ENCODE results near the gene CHST11.
A peak's percentile ranks its signal among the peaks of the same experiment; 100 is the strongest.

The CHST11 gene

DNA sequence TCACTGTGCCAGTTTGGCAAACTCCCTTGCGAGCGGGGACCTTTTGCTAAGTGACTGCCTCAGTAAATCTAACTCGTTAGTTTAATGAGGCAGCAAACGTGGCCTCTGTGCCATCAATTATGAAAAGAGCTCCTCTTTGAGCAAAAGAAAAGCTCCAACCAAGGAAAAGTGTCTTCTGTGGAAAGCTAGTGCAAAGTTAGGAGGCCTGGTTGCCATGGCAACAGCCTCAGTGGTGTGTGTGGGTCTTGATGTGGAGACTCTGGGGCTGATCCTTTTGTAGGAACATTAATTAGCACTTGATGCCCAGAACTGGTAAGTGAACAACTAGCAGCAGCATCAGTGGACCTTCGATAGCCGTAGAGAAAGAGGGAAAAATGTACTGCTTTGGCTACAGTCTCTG, 145.7 kb downstream of the CHST11 start:
- Histone ChIP-seq H3K27me3 (ENCODE audit: control insufficient read depth, low read length) (no peaks in the 10 kb centered on the region), H3K4me3 (ENCODE audit: low read length) (no peak overlapping the region), H3K9me3 (ENCODE audit: control insufficient read depth, insufficient read depth, low read length) (no peaks in the 10 kb centered on the region), H3K4me2 (ENCODE audit: low read length) (no peak overlapping the region), H3F3A (ENCODE audit: control insufficient read depth, insufficient read depth) (no peaks in the 10 kb centered on the region; the same call in 1 of the 2 replicates), H3K4me1 (ENCODE audit: control insufficient read depth, low read length) (peaks cover 30% of the 10 kb centered on the region), H3K27ac (ENCODE audit: low read depth, low read length) (no peak overlapping the region), H3K79me2 (ENCODE audit: control insufficient read depth, low read length) (no peaks in the 10 kb centered on the region), H3K36me3 (ENCODE audit: control insufficient read depth, low read length) (no peaks in the 10 kb centered on the region), H4K20me1 (ENCODE audit: control insufficient read depth, insufficient read depth, low read depth, low read length) (no peaks in the 10 kb centered on the region), H3K9me2 (replicated peaks; ENCODE audit: control insufficient read depth, low read length) (no peaks in the 10 kb centered on the region)
- TF ChIP-seq EZH2phosphoT487 (IDR thresholded peaks at IDR 0.05; ENCODE audit: borderline replicate concordance, low read length): no peak
- TF ChIP-seq, protein P1, sequence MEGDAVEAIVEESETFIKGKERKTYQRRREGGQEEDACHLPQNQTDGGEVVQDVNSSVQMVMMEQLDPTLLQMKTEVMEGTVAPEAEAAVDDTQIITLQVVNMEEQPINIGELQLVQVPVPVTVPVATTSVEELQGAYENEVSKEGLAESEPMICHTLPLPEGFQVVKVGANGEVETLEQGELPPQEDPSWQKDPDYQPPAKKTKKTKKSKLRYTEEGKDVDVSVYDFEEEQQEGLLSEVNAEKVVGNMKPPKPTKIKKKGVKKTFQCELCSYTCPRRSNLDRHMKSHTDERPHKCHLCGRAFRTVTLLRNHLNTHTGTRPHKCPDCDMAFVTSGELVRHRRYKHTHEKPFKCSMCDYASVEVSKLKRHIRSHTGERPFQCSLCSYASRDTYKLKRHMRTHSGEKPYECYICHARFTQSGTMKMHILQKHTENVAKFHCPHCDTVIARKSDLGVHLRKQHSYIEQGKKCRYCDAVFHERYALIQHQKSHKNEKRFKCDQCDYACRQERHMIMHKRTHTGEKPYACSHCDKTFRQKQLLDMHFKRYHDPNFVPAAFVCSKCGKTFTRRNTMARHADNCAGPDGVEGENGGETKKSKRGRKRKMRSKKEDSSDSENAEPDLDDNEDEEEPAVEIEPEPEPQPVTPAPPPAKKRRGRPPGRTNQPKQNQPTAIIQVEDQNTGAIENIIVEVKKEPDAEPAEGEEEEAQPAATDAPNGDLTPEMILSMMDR (IDR thresholded peaks at IDR 0.05; ENCODE audit: low read depth, low read length, poor library complexity, severe bottlenecking): no peak

DNA sequence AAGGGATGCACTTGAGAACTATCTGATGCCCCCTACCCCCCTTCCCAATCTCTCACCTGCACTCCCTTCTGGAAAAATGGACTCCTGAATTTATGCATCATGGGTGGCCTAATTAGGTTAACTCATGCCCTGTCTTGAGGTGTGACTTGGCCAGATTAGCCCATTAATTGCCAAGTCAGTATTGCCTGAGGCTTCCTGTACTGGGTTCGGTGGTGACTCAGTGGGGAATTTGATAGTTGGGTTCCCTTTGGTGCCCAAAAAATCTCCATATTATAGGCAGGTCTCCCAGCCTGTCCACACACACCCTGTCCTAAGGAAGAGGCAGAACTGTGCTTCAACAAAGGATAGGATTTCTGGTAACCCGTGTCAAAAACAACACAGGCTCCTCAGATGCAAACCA, 146.1 kb downstream of the CHST11 start:
- H3K27ac ChIP-seq (ENCODE audit: low read depth, low read length): no peak overlapping the region
- no peaks in the 10 kb centered on the region; the same call in 1 of the 2 replicates for H3F3A ChIP-seq (ENCODE audit: control insufficient read depth, insufficient read depth)
- H3K9me3 ChIP-seq (ENCODE audit: control insufficient read depth, insufficient read depth, low read length): no peaks in the 10 kb centered on the region
- H3K4me3 ChIP-seq (ENCODE audit: low read length): no peak overlapping the region
- TF ChIP-seq, protein P1 (IDR thresholded peaks at IDR 0.05; ENCODE audit: low read depth, low read length, poor library complexity, severe bottlenecking): no peak
- no peak for TF ChIP-seq EZH2phosphoT487 (IDR thresholded peaks at IDR 0.05; ENCODE audit: borderline replicate concordance, low read length)
- H4K20me1 ChIP-seq (ENCODE audit: control insufficient read depth, insufficient read depth, low read depth, low read length): no peaks in the 10 kb centered on the region
- no peaks in the 10 kb centered on the region for H3K79me2 ChIP-seq (ENCODE audit: control insufficient read depth, low read length)
- H3K27me3 ChIP-seq (ENCODE audit: control insufficient read depth, low read length): no peaks in the 10 kb centered on the region
- H3K4me1 ChIP-seq (ENCODE audit: control insufficient read depth, low read length): peaks cover 25% of the 10 kb centered on the region
- H3K36me3 ChIP-seq (ENCODE audit: control insufficient read depth, low read length): no peaks in the 10 kb centered on the region
- H3K9me2 ChIP-seq (replicated peaks; ENCODE audit: control insufficient read depth, low read length): no peaks in the 10 kb centered on the region
- no peak overlapping the region for H3K4me2 ChIP-seq (ENCODE audit: low read length)

DNA sequence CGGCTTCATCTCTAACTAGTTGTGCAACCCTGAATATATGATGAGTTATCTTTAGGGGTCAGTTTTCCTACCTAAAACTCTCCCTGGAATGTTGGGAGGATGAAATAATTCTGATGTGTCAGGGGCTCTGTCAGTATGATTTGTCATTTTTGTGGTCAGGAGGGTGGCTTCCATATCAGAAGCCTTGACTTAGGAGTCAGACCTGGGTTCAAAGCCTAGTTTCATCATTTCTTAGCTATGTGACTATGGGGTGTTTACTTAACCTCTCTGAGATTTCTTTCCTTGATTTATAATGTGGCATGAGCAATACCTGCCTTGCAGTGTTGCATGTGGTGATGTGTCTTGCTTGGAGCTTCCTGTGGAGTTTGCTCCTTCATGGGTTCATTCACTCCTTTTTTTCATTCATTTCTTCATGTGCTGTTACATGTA, 146.8 kb downstream of the CHST11 start:
- peak overlapping the region; percentile 48 for H3K4me2 ChIP-seq (ENCODE audit: low read length)
- TF ChIP-seq, protein P1 (IDR thresholded peaks at IDR 0.05; ENCODE audit: low read depth, low read length, poor library complexity, severe bottlenecking): no peak
- TF ChIP-seq EZH2phosphoT487 (IDR thresholded peaks at IDR 0.05; ENCODE audit: borderline replicate concordance, low read length): no peak
- H3F3A ChIP-seq (ENCODE audit: control insufficient read depth, insufficient read depth): no peaks in the 10 kb centered on the region; the same call in 1 of the 2 replicates
- H3K27me3 ChIP-seq (ENCODE audit: control insufficient read depth, low read length): no peaks in the 10 kb centered on the region
- no peak overlapping the region for H3K27ac ChIP-seq (ENCODE audit: low read depth, low read length)
- H3K4me1 ChIP-seq (ENCODE audit: control insufficient read depth, low read length): peaks cover 24% of the 10 kb centered on the region
- no peaks in the 10 kb centered on the region for H3K79me2 ChIP-seq (ENCODE audit: control insufficient read depth, low read length)
- no peaks in the 10 kb centered on the region for H3K9me2 ChIP-seq (replicated peaks; ENCODE audit: control insufficient read depth, low read length)
- peak overlapping the region; percentile 18; the same call in 1 of the 2 replicates for H3K4me3 ChIP-seq (ENCODE audit: low read length)
- H4K20me1 ChIP-seq (ENCODE audit: control insufficient read depth, insufficient read depth, low read depth, low read length): no peaks in the 10 kb centered on the region
- H3K36me3 ChIP-seq (ENCODE audit: control insufficient read depth, low read length): no peaks in the 10 kb centered on the region
- H3K9me3 ChIP-seq (ENCODE audit: control insufficient read depth, insufficient read depth, low read length): no peaks in the 10 kb centered on the region

All from DOHH2 (cell line).